OCI-LY7 (cell line): Measurements from ENCODE around the gene ICA1. TPM values are rescaled to one million over a fixed set of nuclear protein-coding genes. Genes with fewer than 3 reads are reported as not detected.

Source experiments
- BruUV-seq: library from RNA; stranded (reverse); fragments of 400-500 nt; replicated peaks from 2 replicates; lab custom pipeline; 2021; lab: Mats Ljungman, UMichigan
- CTCF ChIA-PET: fragments of 300-600 bp; sonication (Branson Sonifier 250); formaldehyde crosslinking; loops from one replicate; lab custom pipeline; 2022; ENCODE audit warnings: antibody characterized with exemption; ENCODE audit not compliant: unreplicated experiment; lab: Charles Lee
- POLR2A ChIA-PET: fragments of 300-600 bp; sonication (Branson Sonifier 250); formaldehyde crosslinking; loops from one replicate; lab custom pipeline; 2022; ENCODE audit warnings: antibody characterized with exemption; lab: Charles Lee
- DNase-seq: peaks from one replicate; pipeline ENCODE4 v3.0.0-alpha.2; 2015; ENCODE audit warnings: low spot score
- H2AFZ ChIP-seq: fragments of 200-600 bp; sonication (generic), shearing (Covaris generic); 2 replicates; pipeline ENCODE4 v1.6.1; 2014; ENCODE audit warnings: mild to moderate bottlenecking, antibody characterized with exemption, low read length, moderate library complexity
- H3K27ac ChIP-seq: fragments of 200-600 bp; sonication (generic); 2 replicates; pipeline ENCODE4 v1.5.1; 2014; ENCODE audit warnings: mixed run types, low read depth, mild to moderate bottlenecking, moderate library complexity, low read length, inconsistent platforms; ENCODE audit not compliant: poor library complexity, severe bottlenecking
- H3K36me3 ChIP-seq: fragments of 200-600 bp; sonication (generic); 2 replicates; pipeline ENCODE4 v1.6.1; 2014; ENCODE audit warnings: mild to moderate bottlenecking, antibody characterized with exemption, low read length, moderate library complexity, mixed read lengths; ENCODE audit not compliant: insufficient read depth
- H3K4me1 ChIP-seq: fragments of 200-600 bp; sonication (generic); 2 replicates; pipeline ENCODE4 v1.5.1; 2014; ENCODE audit warnings: mild to moderate bottlenecking, low read length; ENCODE audit not compliant: insufficient read depth, poor library complexity, severe bottlenecking
- H3K4me2 ChIP-seq: fragments of 200-600 bp; sonication (generic); 2 replicates; pipeline ENCODE4 v1.6.1; 2014; ENCODE audit warnings: mild to moderate bottlenecking, low read length
- H3K4me3 ChIP-seq: fragments of 200-600 bp; sonication (generic); 2 replicates; pipeline ENCODE4 v1.5.1; 2014; ENCODE audit warnings: mild to moderate bottlenecking, low read depth, low read length; ENCODE audit not compliant: poor library complexity, severe bottlenecking
- H3K79me2 ChIP-seq: fragments of 200-600 bp; sonication (generic); 2 replicates; pipeline ENCODE4 v1.6.1; 2016; ENCODE audit warnings: low read depth, mild to moderate bottlenecking, low read length, moderate library complexity, mixed read lengths; ENCODE audit not compliant: insufficient read depth
- H3K9me2 ChIP-seq: fragments of 200-600 bp; sonication (generic); 2 replicates; pipeline ENCODE4 v1.6.1; 2016; ENCODE audit warnings: mild to moderate bottlenecking, low read length, mixed read lengths; ENCODE audit not compliant: insufficient read depth
- H3K9me3 ChIP-seq: fragments of 200-600 bp; sonication (generic); 2 replicates; pipeline ENCODE4 v1.6.1; 2014; ENCODE audit warnings: mild to moderate bottlenecking, mixed run types, low read length, mixed read lengths
- H4K20me1 ChIP-seq: fragments of 200-600 bp; sonication (generic); 2 replicates; pipeline ENCODE4 v1.6.1; 2014; ENCODE audit warnings: mild to moderate bottlenecking, antibody characterized with exemption, low read length, moderate library complexity, mixed read lengths; ENCODE audit not compliant: insufficient read depth
- EZH2phosphoT487 ChIP-seq: fragments of 200-600 bp; sonication (generic); IDR thresholded peaks from 2 replicates; pipeline ENCODE4 v1.6.1; 2018; ENCODE audit warnings: low read depth, borderline replicate concordance, mild to moderate bottlenecking, mixed run types, antibody characterized with exemption, low read length, moderate library complexity, mixed read lengths
- intact Hi-C: fragments of 100-400 bp; cut with micrococcal nuclease; formaldehyde crosslinking; loops from one replicate; pipeline ENCODE4 v1.10.0; 2022; ENCODE audit not compliant: unreplicated experiment
- total RNA-seq, 2 experiments: library from RNA; depleted of rRNA in 1 of 2; stranded (reverse); fragments of >200 nt in 1 of 2; shearing (Covaris generic) in 1 of 2; gene quantifications; 2 replicates each; pipeline ENCODE4 v1.2.3, GENCODE V29; 2014 to 2022
- TF ChIP-seq, protein P1 (sequence below): fragments of 200-600 bp; sonication (generic); conservative IDR thresholded peaks from 2 replicates; pipeline ENCODE4 v1.5.1; 2014; ENCODE audit warnings: mild to moderate bottlenecking, antibody characterized with exemption, low read length, moderate library complexity, mixed read lengths

Gene ICA1
- total RNA-seq, 2 experiments from 2014 or later: 0.49 TPM; not detected in 1

DNA sequence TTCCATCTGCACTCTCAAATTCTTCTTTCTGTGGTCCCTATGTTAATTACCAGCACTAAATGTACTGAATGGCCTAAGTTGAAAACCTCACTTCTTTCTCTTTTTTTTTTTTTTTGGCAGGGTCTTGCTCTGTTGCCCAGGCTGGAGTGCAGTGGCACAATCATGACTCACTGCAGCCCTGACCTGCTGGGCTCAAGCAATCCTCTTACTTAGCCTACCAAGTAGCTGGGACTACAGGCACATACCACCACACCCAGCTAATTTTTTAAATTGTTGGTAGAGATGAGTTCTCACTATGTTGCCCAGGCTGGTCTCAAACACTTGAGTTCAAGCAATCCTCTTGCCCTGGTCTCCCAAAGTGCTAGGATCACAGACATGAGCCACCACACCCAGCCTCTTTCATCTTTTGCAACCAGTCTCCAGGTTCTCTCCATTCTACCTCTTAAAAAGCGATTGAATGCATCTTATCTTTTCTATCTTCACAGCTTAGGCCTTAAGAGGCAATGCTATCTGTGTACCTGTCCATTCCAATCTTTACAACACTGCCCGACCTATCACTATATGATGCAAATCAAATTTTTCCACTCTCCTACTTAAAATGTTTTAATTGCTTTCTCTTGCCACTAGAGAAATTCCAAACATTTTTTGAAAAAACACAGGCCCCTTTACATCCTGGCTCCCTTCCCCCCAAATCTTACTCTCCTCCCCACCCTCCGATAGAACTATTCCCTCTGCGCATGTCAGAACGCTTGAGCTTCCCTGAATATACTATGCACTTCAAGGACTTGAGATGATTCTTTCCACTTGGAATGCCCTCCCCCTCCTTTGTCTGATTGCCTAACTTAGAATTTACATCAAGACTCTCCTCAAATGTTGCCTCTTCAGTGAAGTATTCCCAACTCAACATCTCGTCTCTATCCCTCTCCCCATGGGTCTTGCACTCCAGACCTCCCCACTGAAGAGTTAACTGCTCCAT is 6.0 kb downstream of the ICA1 start:
- no peak overlapping the region for H3K27ac ChIP-seq
- no peak overlapping the region for H2AFZ ChIP-seq
- no TSS peak for BruUV-seq
- intact Hi-C loops: no loop called here
- POLR2A ChIA-PET: no interaction called here
- CTCF ChIA-PET: no interaction called here
- H3K4me1 ChIP-seq: no peaks in the 10 kb centered on the region
- H3K4me2 ChIP-seq: no peak overlapping the region
- H4K20me1 ChIP-seq: no peaks in the 10 kb centered on the region
- no peak for DNase-seq
- H3K79me2 ChIP-seq: no peaks in the 10 kb centered on the region
- H3K36me3 ChIP-seq: no peaks in the 10 kb centered on the region
- no peak overlapping the region for H3K4me3 ChIP-seq
- H3K9me2 ChIP-seq: no peaks in the 10 kb centered on the region
- TF ChIP-seq EZH2phosphoT487: no peak
- TF ChIP-seq, protein P1, sequence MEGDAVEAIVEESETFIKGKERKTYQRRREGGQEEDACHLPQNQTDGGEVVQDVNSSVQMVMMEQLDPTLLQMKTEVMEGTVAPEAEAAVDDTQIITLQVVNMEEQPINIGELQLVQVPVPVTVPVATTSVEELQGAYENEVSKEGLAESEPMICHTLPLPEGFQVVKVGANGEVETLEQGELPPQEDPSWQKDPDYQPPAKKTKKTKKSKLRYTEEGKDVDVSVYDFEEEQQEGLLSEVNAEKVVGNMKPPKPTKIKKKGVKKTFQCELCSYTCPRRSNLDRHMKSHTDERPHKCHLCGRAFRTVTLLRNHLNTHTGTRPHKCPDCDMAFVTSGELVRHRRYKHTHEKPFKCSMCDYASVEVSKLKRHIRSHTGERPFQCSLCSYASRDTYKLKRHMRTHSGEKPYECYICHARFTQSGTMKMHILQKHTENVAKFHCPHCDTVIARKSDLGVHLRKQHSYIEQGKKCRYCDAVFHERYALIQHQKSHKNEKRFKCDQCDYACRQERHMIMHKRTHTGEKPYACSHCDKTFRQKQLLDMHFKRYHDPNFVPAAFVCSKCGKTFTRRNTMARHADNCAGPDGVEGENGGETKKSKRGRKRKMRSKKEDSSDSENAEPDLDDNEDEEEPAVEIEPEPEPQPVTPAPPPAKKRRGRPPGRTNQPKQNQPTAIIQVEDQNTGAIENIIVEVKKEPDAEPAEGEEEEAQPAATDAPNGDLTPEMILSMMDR: no peak
- no peaks in the 10 kb centered on the region for H3K9me3 ChIP-seq

- intact Hi-C loops: no loop called here
- no peak overlapping the region for H2AFZ ChIP-seq
- H3K9me2 ChIP-seq: no peaks in the 10 kb centered on the region
- TF ChIP-seq, protein P1: no peak
- no peak for TF ChIP-seq EZH2phosphoT487
- H4K20me1 ChIP-seq: no peaks in the 10 kb centered on the region
- H3K79me2 ChIP-seq: no peaks in the 10 kb centered on the region
- CTCF ChIA-PET: no interaction called here
- no peaks in the 10 kb centered on the region for H3K4me1 ChIP-seq
- no peak for DNase-seq
- no peaks in the 10 kb centered on the region for H3K36me3 ChIP-seq
- no peaks in the 10 kb centered on the region for H3K9me3 ChIP-seq
- POLR2A ChIA-PET: no interaction called here
- H3K4me3 ChIP-seq: no peak overlapping the region
- no peak overlapping the region for H3K27ac ChIP-seq
- BruUV-seq: no TSS peak
- H3K4me2 ChIP-seq: no peak overlapping the region
Measured at GRCh38 chr7:8254667-8255066, 7.3 kb downstream of the ICA1 start.

DNA sequence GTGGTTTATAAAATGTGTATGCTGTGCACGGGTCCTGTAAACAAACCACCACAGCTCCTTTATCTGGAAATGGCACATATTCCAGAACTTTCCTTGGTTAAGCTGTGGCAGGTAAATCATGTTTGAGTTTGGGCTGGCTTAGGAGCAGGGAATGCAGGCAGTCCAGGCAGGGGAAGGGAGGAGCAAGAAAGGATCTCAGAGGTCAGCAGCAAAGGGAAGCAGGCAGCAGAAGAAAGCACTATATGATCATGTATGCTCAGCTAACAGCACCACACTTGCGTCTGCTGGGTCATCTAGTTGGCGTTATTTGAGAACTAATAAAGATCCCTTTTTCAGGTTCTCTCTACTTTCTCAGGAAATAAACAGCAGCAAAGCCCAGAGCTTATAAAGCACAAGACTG is 7.8 kb downstream of the ICA1 start:
- DNase-seq: no peak
- no TSS peak for BruUV-seq
- Histone ChIP-seq H3K27ac (no peak overlapping the region), H3K79me2 (no peaks in the 10 kb centered on the region), H2AFZ (no peak overlapping the region), H3K9me3 (no peaks in the 10 kb centered on the region), H3K4me1 (no peaks in the 10 kb centered on the region), H3K4me2 (no peak overlapping the region), H3K4me3 (no peak overlapping the region), H4K20me1 (no peaks in the 10 kb centered on the region), H3K36me3 (no peaks in the 10 kb centered on the region), H3K9me2 (no peaks in the 10 kb centered on the region)
- ChIA-PET CTCF (no interaction called here), POLR2A (interaction anchor here (0.5 kb wide), 1 partner anchor 1184 kb away, joined by 3 read pairs; no protein-coding TSS in a partner anchor)
- TF ChIP-seq, protein P1: no peak
- TF ChIP-seq EZH2phosphoT487: no peak
- intact Hi-C loops: no loop called here
